Thoracic aorta (tissue), 2 donors: ENCODE data around the gene CWC27. TPM values are rescaled to one million over a fixed set of nuclear protein-coding genes. Genes with fewer than 3 reads are reported as not detected.

ENCODE experiments used
- ATAC-seq: fragments of 150-250 bp; one replicate; pipeline ENCODE4 v1.8.0; 2017; ENCODE audit warnings: low read depth; ENCODE audit not compliant: insufficient number of reproducible peaks, low FRiP score
- DNase-seq: peaks from one replicate; pipeline ENCODE4 v3.0.0-alpha.2; 2020; ENCODE audit warnings: low spot score
- H3K27ac ChIP-seq, 2 donors: fragments of 200-600 bp; sonication (generic); 1 replicate in 1 of 2; 2 replicates in 1 of 2; pipeline ENCODE4 v1.5.1; 2016; ENCODE audit warnings: mild to moderate bottlenecking in 2 of 2, moderate library complexity in 2 of 2
- H3K27me3 ChIP-seq: fragments of 200-600 bp; sonication (generic); replicated peaks from 2 replicates; pipeline ENCODE4 v1.6.0; 2016; ENCODE audit warnings: mild to moderate bottlenecking; ENCODE audit not compliant: insufficient read depth
- H3K36me3 ChIP-seq: fragments of 200-600 bp; sonication (generic); one replicate; pipeline ENCODE4 v1.5.1; 2016
- H3K4me1 ChIP-seq, 2 donors: fragments of 200-600 bp; sonication (generic); 1 replicate in 1 of 2; 2 replicates in 1 of 2; pipeline versions ENCODE4 v1.5.1 to v1.6.0; 2016; ENCODE audit warnings: low read depth in 2 of 2, mild to moderate bottlenecking in 1 of 2; ENCODE audit not compliant: control insufficient read depth in 1 of 2
- H3K4me3 ChIP-seq: fragments of 200-600 bp; sonication (generic); 2 replicates; pipeline ENCODE4 v1.5.1; 2016; ENCODE audit warnings: mild to moderate bottlenecking
- H3K9me3 ChIP-seq: fragments of 200-600 bp; sonication (generic); 2 replicates; pipeline ENCODE4 v1.5.1; 2016
- total RNA-seq, 2 donors: library from RNA; depleted of rRNA; stranded (reverse); fragments of >200 nt; gene quantifications; one replicate each; pipeline versions ENCODE4 v1.1.0 to v1.2.3, GENCODE V29; 2016
- TF ChIP-seq, protein P1 (sequence below): fragments of 200-600 bp; sonication (generic); IDR thresholded peaks from one replicate; pipeline ENCODE4 v1.5.1; 2019; ENCODE audit warnings: antibody characterized with exemption

CWC27 gene
- total RNA-seq, 2 donors from 2014 or later, result 13.4 to 24.8 TPM

DNA sequence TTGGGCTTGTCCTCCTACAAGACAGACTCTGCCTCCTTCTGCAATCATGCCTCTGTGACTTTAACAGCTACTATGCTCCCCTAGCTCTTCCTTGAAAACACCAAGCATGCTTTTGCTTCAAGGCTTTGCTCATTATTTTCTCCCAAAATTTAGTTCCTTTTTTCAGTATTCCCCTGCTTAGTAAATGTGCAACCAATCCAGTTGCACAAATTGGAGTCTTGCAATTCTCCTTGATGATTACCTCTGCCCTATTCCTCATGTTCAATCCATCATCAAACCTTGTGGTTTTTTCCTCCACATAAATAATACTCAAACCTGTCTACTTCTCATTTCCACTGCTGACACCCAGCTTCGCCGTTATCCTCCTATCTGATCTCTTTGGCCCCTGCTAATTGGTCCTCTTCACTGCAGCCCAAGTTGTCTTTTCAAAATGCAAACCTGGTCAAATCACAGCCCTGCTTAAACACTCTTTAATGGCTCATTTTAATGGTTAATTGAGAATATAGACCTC is 296.3 kb downstream of the CWC27 start:
- Histone ChIP-seq H3K36me3 (no peaks in the 10 kb centered on the region), H3K9me3 (no peaks in the 10 kb centered on the region), H3K4me3 (no peak overlapping the region), H3K4me1 (peaks cover 23 to 56% of the 10 kb centered on the region in 2 donors), H3K27ac (no peak overlapping the region), H3K27me3 (no peaks in the 10 kb centered on the region)
- no peak for DNase-seq
- TF ChIP-seq, protein P1, sequence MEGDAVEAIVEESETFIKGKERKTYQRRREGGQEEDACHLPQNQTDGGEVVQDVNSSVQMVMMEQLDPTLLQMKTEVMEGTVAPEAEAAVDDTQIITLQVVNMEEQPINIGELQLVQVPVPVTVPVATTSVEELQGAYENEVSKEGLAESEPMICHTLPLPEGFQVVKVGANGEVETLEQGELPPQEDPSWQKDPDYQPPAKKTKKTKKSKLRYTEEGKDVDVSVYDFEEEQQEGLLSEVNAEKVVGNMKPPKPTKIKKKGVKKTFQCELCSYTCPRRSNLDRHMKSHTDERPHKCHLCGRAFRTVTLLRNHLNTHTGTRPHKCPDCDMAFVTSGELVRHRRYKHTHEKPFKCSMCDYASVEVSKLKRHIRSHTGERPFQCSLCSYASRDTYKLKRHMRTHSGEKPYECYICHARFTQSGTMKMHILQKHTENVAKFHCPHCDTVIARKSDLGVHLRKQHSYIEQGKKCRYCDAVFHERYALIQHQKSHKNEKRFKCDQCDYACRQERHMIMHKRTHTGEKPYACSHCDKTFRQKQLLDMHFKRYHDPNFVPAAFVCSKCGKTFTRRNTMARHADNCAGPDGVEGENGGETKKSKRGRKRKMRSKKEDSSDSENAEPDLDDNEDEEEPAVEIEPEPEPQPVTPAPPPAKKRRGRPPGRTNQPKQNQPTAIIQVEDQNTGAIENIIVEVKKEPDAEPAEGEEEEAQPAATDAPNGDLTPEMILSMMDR, result no peak
- ATAC-seq, result no peak

DNA sequence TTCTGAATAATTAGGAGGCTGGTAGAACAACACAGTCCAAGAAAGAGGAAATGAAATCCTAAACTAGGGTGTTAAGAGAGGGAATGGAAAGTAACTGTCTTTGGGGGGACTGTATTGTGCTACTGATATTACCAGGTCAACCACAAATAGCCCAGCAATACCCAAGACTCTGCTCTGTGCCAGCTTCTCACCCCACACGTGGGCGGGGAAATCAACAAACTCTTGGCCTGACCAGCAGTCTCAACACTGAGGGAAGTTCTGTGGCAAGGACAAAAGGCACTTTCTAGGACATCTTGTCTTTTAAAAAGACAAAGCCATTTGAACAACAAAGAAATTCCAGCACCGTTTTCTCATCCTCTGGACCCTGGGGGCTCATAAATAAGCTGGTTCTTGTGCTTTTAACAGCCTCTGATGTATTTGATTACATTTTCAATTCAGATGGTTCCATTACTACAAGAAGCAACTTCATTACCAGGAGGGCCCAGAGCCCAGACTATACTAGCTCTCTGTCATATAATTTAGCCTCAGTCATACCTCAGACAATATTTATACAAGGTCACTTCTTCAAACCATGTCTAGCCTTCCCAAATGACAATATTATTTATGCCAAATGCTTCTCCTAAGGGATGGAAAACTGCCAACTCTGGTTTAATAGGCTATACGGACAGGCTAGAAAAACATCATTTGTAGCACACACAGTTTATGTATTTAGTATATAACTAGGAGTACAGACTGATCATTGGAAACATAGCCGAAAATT is 297.8 kb downstream of the CWC27 start:
- no peak for ATAC-seq

DNA sequence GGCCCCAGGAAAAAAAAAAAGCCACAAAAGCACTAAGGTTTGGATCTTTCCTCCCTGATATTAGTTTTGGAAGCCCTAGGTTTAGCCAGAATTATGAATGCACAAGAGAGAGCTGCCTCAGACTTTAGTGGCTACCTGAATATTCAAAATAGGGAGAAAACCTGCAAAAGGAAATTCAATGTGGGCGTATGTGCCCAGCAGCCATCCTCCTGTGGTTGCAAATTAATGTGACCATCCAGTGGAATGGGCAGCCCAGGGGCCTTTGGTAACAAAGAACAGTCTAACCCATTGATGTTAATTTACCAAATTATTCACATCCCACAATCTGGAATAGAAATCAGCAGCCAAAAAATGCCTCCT is 298.4 kb downstream of the CWC27 start:
- TF ChIP-seq, protein P1, result no peak
- Histone ChIP-seq H3K4me3 (no peak overlapping the region), H3K36me3 (no peaks in the 10 kb centered on the region), H3K27ac (peak overlapping the region in 1 of 2 donors; percentile 51), H3K9me3 (no peaks in the 10 kb centered on the region), H3K4me1 (peaks cover 21 to 36% of the 10 kb centered on the region in 2 donors), H3K27me3 (no peaks in the 10 kb centered on the region)
- no peak for ATAC-seq
- no peak for DNase-seq

More for the DNA sequence above, 297.8 kb downstream of the CWC27 start:
- no peak for DNase-seq
- H3K27me3 ChIP-seq, result no peaks in the 10 kb centered on the region
- peaks cover 23 to 41% of the 10 kb centered on the region in 2 donors for H3K4me1 ChIP-seq
- no peak overlapping the region for H3K4me3 ChIP-seq
- H3K36me3 ChIP-seq, result no peaks in the 10 kb centered on the region
- H3K9me3 ChIP-seq, result no peaks in the 10 kb centered on the region
- H3K27ac ChIP-seq, result peak overlapping the region in 1 of 2 donors; percentile 51
- TF ChIP-seq, protein P1, result no peak

Other genes starting within 250 kb of the CWC27 start
- not detected for gene SHISAL2B, start 78.4 kb upstream of the CWC27 start, total RNA-seq
- gene SREK1IP1, start 239 bp upstream of the CWC27 start, total RNA-seq, result 10 to 100 TPM in 1 of 2 donors, 1 to 10 TPM in 1; 8.5 to 12.1 TPM